HT-29 (cell line): Measurements from ENCODE around the gene SYCP2. TPM values are rescaled to one million over a fixed set of nuclear protein-coding genes. Genes with fewer than 3 reads are reported as not detected.
A peak's percentile ranks its signal among the peaks of the same experiment; 100 is the strongest.
"Not testable (repeated sequence)": the region's sequence is repeated elsewhere in the genome, so short reads cannot be mapped to it uniquely, and the experiment has no call there.

ENCODE experiments used
- DNase-seq: peaks from one replicate; pipeline ENCODE4 v3.0.0-alpha.2; 2015; ENCODE audit warnings: low spot score
- total RNA-seq: library from RNA; depleted of rRNA; stranded (reverse); fragments of >200 nt; shearing (Covaris generic); gene quantifications from 2 replicates; pipeline ENCODE4 v1.2.3, GENCODE V29; 2014; rRNA removed

Gene SYCP2
- 0.69 and 1.7 TPM in 2 replicates for total RNA-seq

DNA sequence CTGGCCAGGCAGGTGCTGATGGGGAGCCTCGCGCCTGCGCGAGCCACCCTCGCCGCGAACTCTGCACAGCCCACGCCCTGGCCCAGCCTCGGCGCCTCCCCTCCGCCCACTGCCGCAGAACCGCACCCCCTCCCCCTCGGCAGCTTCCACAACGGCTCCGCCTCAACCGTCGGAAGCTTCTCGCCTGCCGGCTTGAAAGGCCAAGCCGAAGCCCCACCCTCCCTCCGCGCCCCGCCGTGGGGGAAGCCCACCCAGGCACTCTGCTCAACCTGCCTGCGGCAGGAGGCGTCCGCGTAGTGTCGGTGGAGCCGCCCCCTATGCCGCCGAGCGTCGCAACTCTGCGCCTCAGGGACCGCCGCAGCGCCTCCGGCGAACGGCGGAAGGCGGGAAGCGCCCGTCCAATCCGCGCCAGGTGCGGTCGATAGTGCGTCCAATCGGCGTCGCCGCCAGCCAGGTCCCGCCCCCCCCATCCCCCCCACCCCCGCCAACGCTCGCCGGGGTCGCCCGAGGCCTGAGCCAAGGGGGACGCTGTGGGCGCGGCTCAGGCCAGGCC lies at the start of gene SYCP2:
TSS of gene SYCP2 (minus strand) at position 342 of the 553 bp plus-strand sequence. CDS start 11,224 bp downstream, outside the sequence.
- no peak for DNase-seq

- DNase-seq = no peak
Measured at GRCh38 chr20:59983076-59983475, 49.6 kb upstream of the SYCP2 start.

DNA sequence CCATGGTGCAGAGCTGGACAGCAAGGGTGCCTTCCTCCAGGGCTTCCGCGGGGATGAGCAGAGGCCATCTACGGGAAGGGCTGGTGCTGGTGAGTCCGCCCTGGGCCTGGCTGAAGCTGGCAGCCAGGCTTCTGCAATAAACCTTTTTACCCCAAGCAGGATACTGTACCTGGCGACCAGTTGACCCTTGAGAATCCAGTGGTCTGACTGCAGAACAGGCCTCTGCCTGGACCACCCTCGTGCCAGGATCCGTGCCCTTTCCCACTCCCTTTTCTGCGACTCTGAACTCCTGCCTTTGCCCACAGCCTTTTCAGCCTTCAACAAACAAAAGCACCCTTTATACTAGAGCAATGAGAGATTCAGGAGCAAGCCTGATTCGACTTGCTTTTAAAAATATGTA lies 43.6 kb upstream of the SYCP2 start:
- no peak for DNase-seq

GRCh38 chr20:59976156-59976782 lies 42.8 kb upstream of the SYCP2 start:
- DNase-seq = no peak

DNA sequence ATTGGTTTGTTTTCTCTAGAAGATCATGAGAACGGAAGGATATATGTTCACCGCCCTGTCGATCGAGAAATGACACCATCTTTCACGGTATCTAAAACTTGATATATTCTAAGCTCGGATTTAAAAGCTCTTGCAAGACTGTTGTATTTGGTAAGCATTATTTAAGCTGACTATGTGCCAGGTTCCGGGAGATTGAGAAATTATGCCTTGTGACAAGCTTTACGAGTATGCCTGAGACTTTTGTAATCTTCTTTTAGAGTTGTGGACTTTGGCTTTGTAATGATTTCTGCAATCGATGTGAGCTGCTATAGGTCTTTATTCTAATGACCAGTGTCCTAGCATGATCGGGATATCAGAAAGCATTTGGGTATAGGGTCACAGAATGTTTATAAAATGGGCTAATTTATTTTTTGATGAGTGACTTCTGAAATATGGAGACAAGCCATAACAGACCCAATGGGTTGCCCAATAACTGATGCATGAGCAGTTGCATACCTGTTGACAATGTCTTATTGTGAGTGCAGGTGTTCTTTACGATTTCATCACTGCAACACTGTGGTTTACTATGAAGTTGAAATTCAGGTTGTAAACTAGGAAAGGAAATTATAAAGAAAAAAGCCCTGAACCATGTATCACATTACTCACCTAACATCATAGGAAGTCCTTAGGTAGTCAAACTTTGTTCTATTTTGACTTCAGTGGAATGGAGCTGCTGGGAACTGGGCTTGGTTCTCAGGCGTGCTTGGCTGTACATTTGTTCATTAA lies 38.8 kb upstream of the SYCP2 start:
- DNase-seq = no peak

DNA sequence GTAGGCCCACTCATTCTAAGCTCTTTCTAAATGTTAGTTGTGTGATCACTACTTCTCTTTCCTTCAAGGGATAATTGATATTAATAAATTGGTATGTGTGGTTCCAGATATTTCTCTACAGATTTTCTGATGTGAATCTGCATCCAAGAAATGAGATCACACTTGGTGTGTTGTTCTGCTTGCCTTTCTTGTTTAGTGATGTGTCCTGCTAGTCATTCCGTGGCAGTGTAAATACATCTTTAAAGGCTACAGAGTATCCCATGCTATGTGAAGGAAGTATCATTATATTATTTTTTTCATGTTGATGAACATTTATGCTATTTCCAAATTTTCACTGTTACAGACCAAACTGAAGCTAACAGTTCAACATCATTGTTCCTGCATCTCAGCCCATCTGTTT lies 38.0 kb upstream of the SYCP2 start:
- DNase-seq = no peak

DNA sequence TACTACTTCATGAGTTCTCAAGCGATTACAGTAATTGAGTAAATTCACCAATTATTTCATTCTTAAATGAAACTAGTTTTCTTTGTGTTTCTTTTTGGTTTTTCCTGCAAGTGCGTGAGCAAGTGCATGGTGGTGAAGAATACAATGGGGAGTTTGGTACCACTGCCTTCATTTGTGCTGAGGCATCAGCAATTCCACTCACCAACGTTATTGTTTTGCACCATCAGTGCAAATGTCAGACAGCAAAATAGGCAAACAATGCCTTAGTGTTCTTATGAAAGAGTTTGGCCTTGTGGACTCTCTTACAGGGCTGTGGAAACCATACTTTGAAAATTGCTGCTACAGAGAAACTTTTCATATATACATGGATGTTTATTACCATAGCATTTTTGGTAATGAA lies 33.0 kb upstream of the SYCP2 start:
- no peak for DNase-seq

- no peak for DNase-seq
Measured at GRCh38 chr20:59962155-59962554, 28.7 kb upstream of the SYCP2 start.

GRCh38 chr20:59961423-59961822 lies 28.0 kb upstream of the SYCP2 start:
- no peak for DNase-seq

DNA sequence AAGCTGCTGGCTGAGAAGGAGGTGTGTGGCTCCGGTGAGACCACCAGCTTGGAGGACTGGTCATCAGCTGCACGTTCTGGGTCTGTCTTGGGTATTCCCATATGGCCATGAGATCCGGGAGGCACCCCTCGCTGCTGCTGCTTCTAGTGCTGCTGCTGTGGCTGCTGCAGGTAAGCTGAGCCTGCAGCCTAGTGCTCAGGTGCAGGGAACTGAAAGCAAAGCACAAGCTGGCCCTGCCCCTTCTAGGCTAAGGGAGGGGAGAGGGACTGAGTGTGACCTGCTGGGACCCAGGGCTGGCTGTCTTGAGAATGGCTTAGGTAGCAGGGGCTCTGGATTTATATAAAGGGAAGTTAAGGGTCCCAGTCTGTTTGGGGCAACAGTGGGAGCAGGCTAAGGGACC lies 25.2 kb upstream of the SYCP2 start:
- DNase-seq = no peak

GRCh38 chr20:59958123-59958522 lies 24.7 kb upstream of the SYCP2 start, which contains the start of gene CDH26:
TSS of gene CDH26 (plus strand) at chr20:59958423. CDS start at chr20:59958727, 304 bp downstream.
- no peak for DNase-seq

- not testable (repeated sequence) for DNase-seq
Measured at GRCh38 chr20:59957568-59957967, 24.1 kb upstream of the SYCP2 start.

- peak; percentile 75 for DNase-seq
Measured at GRCh38 chr20:59955131-59955796, 21.8 kb upstream of the SYCP2 start.

DNA sequence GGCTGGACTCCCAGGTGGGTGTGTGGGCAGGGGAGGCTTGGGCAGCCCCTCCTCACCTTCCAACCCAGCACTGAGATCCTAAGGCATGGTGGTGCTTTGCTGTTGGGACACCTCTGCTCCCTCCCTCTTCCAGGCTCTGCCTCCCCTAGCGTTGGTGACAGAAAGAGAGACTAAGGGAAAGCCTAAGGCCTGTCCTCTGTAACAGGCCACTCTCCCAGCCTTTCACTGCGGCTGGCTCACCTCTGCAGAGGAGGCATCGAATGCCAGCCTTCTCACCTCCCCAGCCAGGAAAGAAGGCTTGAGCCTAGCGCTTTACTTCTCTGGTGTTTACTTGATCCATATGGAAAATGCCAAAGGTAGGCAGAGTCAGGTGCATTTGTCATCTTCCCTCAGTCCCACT lies 21.3 kb upstream of the SYCP2 start:
- no peak for DNase-seq

GRCh38 chr20:59949911-59950310 lies 16.5 kb upstream of the SYCP2 start:
- no peak for DNase-seq

DNA sequence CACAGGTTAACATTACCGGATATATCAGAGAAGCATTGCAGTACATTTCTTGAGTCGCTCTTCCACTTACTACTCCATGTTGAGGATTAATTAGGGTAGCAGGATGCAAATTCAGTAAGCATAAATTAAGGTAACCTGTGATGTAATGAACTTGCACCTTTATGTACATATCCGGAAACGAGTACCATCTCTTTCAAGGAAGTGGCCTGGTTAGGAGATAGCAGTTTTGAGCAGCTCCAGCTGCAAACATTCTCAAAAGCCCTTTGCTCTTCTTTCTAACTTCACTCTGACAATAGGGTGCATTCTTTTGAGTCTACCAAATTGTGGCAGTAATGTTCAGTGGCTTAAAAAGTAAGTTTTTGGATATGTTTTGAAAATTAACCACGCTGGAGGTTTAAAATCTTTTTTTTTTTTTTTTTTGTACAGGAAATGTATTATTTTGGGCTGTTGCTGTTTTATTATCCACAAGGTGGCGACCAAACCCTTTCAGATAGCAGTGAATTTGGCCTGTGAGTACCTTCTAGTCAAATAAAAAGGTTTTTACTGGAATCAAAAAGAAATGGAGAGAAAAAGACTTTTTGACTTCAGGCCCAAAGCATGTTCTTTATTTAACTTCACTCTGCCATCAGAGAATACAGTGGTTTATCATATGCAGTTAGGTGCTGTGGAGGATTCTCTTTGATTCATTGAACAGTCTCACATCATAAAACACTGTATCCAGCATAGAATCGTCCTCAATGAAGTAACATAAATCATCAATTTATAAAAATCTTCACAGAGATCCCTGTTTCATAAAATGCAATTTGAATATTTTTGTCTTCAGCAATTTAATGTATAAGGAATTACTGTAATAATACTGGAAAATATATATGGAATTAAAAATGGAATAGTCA lies 15.6 kb upstream of the SYCP2 start:
- peak; percentile 82 for DNase-seq

DNA sequence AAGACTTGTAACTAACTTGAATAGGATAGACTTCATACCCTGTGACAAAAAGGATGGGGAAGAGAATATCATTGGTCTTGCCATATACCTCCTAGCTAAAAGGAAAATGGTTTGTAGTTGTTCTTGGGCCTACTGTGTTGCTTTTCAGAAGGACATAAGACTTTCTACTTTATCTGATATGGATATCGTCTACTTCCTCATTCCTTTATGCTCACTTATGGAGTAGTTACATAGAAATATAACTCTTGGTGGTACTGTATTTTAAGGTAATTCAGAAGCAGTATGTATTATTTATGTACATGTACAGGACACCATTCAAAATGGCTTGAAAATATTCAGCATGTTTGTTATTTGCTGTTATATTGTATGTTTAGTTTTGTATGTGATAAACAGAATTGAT lies 14.8 kb upstream of the SYCP2 start:
- DNase-seq = no peak

DNA sequence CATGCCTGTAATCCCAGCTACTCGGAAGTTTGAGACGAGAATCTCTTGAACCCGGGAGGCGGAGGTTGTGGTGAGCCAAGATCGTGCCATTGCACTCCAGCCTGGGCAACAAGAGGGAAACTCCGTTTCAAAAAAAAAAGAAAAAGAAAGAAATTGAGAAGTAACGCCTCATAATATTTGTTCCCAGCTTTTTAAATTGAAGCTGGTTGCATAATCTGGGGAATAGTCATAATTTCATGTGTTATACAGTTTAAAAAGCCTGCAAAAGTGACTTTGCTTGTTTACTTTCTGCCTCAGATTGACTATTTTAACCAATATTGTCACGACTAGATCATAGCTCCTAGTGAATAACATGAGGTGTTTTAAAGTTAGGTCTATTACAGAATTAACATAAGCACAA lies 13.9 kb upstream of the SYCP2 start:
- no peak for DNase-seq

GRCh38 chr20:59945731-59946130 lies 12.3 kb upstream of the SYCP2 start:
- DNase-seq = no peak

DNA sequence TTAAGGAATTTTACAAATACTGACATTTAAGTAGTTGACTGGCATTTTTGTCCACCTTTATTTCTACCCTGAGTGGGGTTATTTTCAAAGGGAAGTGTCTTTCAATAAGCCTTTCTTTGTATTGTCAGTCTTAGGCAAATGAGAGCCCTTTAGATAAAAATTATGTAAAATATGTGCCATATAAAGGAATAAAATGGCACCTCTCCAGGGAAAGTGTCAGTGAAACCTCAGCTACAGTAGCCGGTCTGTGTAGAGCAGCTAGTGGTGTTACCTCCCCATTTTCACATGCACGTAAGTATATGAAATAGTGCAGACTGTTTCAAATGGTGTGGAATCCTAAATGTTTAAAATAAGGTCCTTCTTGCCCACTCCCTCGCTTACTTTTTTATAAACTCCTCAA lies 11.7 kb upstream of the SYCP2 start:
- no peak for DNase-seq

- DNase-seq = no peak
Measured at GRCh38 chr20:59944726-59945125, 11.3 kb upstream of the SYCP2 start.
